Type B pancreatic cell (in vitro differentiated cells): ENCODE measurements around the gene CCDC85A. TPM values are rescaled to one million over a fixed set of nuclear protein-coding genes. Genes with fewer than 3 reads are reported as not detected.
A peak's percentile ranks its signal among the peaks of the same experiment; 100 is the strongest.

Experiments used
- DNase-seq: peaks from one replicate; pipeline ENCODE4 v3.0.0; 2021; ENCODE audit warnings: mixed read lengths; ENCODE audit not compliant: unreplicated experiment; ENCODE audit errors: extremely low spot score
- H3K27ac Mint-ChIP-seq: 2 replicates; pipeline ENCODE4 v1.8.0; 2021; ENCODE audit warnings: mild to moderate bottlenecking, mixed read lengths
- H3K27me3 Mint-ChIP-seq: 2 replicates; pipeline ENCODE4 v1.8.0; 2021; ENCODE audit warnings: mixed read lengths
- H3K36me3 Mint-ChIP-seq: 2 replicates; pipeline ENCODE4 v1.8.0; 2021; ENCODE audit warnings: mixed read lengths
- H3K4me1 Mint-ChIP-seq: one replicate; pipeline ENCODE4 v1.8.0; 2021; ENCODE audit warnings: mixed read lengths; ENCODE audit not compliant: unreplicated experiment
- H3K4me3 Mint-ChIP-seq: 2 replicates; pipeline ENCODE4 v1.8.0; 2021; ENCODE audit warnings: mild to moderate bottlenecking, mixed read lengths
- H3K9me3 Mint-ChIP-seq: 2 replicates; pipeline ENCODE4 v1.8.0; 2021; ENCODE audit warnings: mixed read lengths
- total RNA-seq: library from RNA; stranded (reverse); gene quantifications from 2 replicates; pipeline ENCODE4 v1.2.1, GENCODE V29; 2021; ENCODE audit warnings: low replicate concordance
- TF ChIP-seq, protein P1 (sequence below): fragments of 200-600 bp; sonication (generic); conservative IDR thresholded peaks from 2 replicates; pipeline ENCODE4 v1.5.0; 2021; ENCODE audit warnings: antibody characterized with exemption, mild to moderate bottlenecking

CCDC85A gene
- total RNA-seq, 1 donor from 2014 or later = 2.1 TPM

DNA sequence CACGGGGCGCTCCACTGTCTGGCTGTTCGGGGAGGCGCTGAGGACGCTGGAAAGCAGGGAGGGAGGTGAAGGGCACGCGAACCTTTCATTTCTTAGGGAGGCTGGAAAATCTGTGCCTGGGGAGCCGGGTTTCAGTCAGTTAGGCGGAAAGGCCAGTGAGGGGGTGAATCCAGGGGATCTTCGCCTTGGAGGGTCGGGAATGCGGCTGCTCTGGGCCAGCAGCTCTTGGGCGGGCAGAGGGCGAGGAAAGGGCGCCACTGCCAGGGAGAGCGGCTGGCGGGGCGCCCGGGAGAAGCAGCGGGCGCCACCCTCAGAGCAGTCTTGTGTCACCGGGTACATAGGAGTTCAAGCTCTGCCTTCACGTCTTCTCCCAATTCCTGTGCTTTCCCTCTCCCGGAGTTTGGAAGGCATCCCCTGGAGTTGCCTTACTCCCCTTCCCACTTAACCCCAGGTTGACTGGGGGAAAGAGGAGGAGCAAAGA lies 1.4 kb downstream of the CCDC85A start:
- peaks cover 21% of the 10 kb centered on the region for H3K4me1 Mint-ChIP-seq
- DNase-seq = no peak

DNA sequence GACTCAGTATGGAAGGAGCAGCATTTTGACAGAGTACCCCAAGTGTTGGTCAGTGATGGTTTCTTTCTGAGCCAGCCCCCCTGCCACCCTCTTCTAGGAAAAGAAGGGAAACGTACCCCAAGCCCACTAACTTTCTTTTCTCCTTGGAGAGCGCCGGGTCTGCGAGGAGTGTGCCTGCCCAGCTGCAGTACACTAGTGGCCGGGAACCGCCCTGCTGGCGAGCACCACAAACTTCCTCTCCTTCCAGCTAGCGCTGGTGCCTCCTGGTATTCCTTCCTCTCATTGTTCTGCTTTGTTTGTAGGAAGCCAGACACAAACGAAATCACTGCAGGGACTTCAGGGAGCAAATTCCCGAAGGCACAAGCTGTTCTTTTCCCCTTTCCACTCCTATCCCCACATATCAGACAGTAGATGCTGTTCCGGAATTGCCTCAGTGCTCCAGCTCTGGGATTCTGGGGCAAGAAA lies 1.8 kb downstream of the CCDC85A start:
- peaks cover 72% of the 10 kb centered on the region for H3K27me3 Mint-ChIP-seq
- H3K36me3 Mint-ChIP-seq = no peaks in the 10 kb centered on the region
- peaks cover 21% of the 10 kb centered on the region for H3K4me1 Mint-ChIP-seq
- H3K9me3 Mint-ChIP-seq = no peaks in the 10 kb centered on the region
- TF ChIP-seq, protein P1, sequence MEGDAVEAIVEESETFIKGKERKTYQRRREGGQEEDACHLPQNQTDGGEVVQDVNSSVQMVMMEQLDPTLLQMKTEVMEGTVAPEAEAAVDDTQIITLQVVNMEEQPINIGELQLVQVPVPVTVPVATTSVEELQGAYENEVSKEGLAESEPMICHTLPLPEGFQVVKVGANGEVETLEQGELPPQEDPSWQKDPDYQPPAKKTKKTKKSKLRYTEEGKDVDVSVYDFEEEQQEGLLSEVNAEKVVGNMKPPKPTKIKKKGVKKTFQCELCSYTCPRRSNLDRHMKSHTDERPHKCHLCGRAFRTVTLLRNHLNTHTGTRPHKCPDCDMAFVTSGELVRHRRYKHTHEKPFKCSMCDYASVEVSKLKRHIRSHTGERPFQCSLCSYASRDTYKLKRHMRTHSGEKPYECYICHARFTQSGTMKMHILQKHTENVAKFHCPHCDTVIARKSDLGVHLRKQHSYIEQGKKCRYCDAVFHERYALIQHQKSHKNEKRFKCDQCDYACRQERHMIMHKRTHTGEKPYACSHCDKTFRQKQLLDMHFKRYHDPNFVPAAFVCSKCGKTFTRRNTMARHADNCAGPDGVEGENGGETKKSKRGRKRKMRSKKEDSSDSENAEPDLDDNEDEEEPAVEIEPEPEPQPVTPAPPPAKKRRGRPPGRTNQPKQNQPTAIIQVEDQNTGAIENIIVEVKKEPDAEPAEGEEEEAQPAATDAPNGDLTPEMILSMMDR = peak; percentile 68
- H3K27ac Mint-ChIP-seq = no peak overlapping the region
- H3K4me3 Mint-ChIP-seq = peak overlapping the region; percentile 90
- DNase-seq = no peak

More for the DNA sequence above, 1.4 kb downstream of the CCDC85A start:
- peak overlapping the region; percentile 90 for H3K4me3 Mint-ChIP-seq
- no peaks in the 10 kb centered on the region for H3K9me3 Mint-ChIP-seq
- peaks cover 69% of the 10 kb centered on the region for H3K27me3 Mint-ChIP-seq
- TF ChIP-seq, protein P1 = no peak
- H3K27ac Mint-ChIP-seq = no peak overlapping the region
- H3K36me3 Mint-ChIP-seq = no peaks in the 10 kb centered on the region

DNA sequence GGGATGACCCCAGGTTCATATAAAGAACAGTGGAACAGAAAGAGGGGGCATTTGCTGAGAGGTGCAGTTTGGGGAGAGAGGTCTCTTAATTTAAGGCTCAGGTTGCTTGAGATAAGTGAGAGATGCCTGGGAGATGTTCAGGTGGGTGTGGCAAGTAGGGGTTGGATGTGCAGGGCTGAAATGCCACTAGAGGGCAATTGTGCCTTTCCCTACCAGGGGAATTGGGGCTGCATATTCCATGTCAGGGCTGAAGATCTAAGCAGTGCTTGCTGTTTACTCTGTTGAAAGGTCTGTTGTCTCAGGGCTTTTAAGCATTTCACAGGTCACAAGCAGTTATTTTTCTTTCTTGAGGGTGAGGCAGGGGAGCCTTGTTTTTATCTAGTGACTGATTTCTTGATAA lies 7.8 kb downstream of the CCDC85A start:
- H3K4me3 Mint-ChIP-seq = no peak overlapping the region
- H3K27me3 Mint-ChIP-seq = peaks cover 51% of the 10 kb centered on the region
- H3K27ac Mint-ChIP-seq = no peak overlapping the region
- TF ChIP-seq, protein P1 = peak; percentile 64
- H3K36me3 Mint-ChIP-seq = peaks cover 3% of the 10 kb centered on the region
- H3K4me1 Mint-ChIP-seq = no peaks in the 10 kb centered on the region
- DNase-seq = no peak
- no peaks in the 10 kb centered on the region for H3K9me3 Mint-ChIP-seq

DNA sequence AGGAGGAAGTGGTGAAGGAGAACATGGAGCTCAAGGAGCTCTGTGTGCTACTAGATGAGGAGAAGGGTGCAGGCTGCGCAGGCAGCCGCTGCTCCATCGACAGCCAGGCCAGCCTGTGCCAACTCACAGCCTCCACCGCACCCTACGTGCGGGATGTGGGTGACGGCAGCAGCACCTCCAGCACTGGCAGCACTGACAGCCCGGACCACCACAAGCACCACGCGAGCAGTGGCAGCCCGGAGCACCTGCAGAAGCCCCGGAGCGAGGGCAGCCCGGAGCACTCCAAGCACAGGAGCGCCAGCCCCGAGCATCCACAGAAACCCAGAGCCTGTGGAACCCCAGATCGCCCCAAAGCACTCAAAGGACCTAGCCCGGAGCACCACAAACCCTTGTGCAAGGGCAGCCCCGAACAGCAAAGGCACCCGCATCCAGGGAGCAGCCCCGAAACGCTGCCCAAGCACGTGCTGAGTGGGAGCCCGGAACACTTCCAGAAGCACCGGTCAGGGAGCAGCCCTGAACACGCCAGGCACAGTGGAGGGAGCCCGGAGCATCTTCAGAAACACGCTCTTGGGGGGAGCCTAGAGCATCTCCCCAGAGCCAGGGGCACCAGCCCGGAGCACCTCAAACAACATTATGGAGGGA lies 9.0 kb downstream of the CCDC85A start:
- peaks cover 40% of the 10 kb centered on the region for H3K27me3 Mint-ChIP-seq
- H3K4me3 Mint-ChIP-seq = no peak overlapping the region
- TF ChIP-seq, protein P1 = no peak
- no peaks in the 10 kb centered on the region for H3K9me3 Mint-ChIP-seq
- no peaks in the 10 kb centered on the region for H3K4me1 Mint-ChIP-seq
- H3K27ac Mint-ChIP-seq = no peak overlapping the region
- peaks cover 3% of the 10 kb centered on the region for H3K36me3 Mint-ChIP-seq
- no peak for DNase-seq

DNA sequence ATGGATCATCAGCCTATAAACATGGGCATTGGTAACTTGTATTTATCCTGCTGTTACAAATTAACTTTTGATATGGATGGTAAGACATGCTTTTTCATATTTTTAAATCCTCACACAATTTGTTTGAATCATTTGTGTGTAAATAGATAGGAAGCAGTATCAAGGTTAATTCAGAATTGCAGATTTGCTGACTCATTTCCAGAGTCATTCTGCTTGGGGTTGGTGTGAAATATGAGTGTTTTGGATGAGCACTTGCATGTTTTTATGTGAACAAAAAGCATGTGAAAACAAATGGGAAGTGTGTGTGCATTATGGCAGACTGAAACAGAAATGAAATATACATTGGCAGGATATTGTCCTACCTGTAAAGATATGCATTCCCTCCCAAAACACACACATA lies 11.8 kb downstream of the CCDC85A start:
- peaks cover 3% of the 10 kb centered on the region for H3K36me3 Mint-ChIP-seq
- no peak for DNase-seq
- TF ChIP-seq, protein P1 = no peak

More for the DNA sequence above, 11.8 kb downstream of the CCDC85A start:
- Mint-ChIP-seq H3K4me3 (no peak overlapping the region), H3K27me3 (peaks cover 20% of the 10 kb centered on the region), H3K9me3 (no peaks in the 10 kb centered on the region), H3K4me1 (no peaks in the 10 kb centered on the region), H3K27ac (no peak overlapping the region)
